ENCODE measurements around the gene CFAP221.
"Not testable (repeated sequence)": the region's sequence is repeated elsewhere in the genome, so short reads cannot be mapped to it uniquely, and the experiment has no call there.

CFAP221 gene

DNA sequence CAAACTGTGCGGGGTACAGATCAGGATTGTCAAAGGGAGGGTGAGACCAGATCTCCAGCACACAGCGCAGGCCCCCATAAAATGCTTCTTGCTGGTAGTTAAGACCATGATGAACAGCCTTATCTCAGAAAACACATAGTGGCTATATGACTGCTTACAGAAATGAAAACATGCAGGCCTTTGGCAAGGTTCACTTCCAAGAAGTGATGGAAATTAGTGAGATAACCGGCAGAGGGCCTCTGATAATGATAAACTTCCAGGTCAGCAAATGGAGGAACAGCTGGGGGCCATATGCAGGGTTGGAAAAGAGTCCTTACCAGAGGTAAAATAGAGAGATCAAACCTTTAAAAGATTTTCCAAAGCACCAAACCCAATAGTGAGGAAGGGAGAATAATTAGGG is 46.6 kb downstream of the CFAP221 start:
- DNase-seq (ENCODE audit: low spot score) = no peak

DNA sequence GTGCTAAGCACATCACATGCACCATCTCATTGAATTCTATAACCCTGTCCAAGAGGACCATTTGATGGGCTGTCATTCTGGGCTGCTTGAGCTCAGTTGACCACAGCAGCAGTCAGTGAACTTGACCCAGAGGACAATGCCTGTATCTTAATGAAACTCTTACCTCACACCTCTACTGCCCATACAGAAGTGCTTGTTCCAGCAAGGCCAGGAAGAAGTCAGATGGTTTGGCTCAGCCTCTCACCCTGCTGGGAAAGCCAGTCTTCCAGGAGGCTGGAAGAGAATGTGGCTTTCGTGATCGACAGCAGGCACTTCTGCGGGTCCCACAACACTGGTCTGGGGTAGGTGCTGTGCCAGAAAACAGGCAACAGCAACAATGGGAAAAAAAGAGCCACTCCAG is 47.3 kb downstream of the CFAP221 start:
- DNase-seq (ENCODE audit: low spot score) = no peak

DNA sequence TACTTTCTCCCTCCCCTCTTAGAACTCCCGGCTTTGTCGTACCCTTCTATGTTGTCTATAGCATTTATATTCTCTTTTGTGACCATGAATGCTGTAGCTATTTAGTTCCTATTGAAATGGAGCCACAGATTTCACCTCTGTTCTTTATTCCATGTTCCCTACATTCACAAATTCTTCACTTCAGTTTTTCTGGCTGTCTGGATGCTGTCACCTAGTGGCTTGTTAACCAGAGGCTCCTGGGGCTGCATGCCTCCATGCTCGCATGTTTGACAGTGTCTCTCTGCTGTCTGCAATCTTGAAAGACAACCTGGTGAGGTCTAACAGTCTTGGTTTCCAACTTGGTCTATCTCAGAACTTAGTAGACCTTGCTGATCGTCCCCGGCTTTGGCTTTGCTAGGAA is 48.2 kb downstream of the CFAP221 start:
- DNase-seq (ENCODE audit: low spot score) = no peak

DNA sequence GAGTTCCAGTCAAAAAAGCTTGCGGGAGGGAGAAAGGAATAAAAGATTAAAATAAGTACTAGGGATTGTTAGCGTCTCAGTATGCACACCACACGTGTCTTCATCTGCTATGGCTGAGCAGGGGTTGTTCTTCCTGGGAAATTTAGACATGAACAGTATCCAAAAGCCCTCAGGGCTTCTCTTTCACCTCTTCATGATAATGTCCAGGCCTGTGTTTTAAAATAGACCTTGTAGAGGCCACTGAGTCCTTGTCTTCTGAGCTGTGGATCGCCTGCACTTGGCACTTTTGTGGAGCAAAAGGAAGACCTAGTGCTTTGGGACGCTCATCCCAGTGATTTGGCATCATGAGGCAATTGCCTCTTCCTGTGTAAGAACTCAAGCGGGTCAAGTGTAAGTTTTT is 52.4 kb downstream of the CFAP221 start:
- DNase-seq (ENCODE audit: low spot score) = no peak

DNA sequence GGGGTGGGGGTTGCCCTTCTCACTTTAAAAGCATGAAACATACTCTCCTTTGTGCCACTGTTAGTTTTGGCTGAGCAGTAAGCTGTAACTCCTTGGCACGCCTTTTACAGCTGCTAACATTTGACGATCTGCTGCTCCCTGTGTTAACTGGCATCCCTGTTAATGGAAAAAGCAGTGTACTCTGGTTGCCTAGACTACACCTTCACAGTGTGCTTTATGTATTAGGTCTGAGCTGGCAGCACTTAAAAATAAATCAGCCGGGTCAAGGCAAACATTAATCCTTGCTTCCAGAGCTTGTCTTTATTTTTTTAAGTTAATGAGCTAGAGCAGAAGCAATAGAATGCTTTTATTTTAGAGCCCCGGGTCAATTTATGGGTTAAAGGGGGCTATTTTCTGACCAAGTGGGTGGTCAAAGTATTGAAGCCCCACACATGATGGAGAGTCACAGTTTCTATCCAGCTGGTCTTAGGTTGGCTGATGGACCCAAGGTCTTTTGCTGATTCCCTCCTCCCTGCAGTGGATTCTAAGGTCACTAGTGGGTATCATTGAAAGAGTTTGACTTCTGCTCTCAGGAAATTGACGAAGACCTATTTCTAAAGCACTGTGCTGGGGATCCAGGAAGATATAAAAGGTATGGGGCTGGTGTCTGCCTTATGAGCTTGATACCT is 54.5 kb downstream of the CFAP221 start:
- no peak for DNase-seq (ENCODE audit: low spot score)

DNA sequence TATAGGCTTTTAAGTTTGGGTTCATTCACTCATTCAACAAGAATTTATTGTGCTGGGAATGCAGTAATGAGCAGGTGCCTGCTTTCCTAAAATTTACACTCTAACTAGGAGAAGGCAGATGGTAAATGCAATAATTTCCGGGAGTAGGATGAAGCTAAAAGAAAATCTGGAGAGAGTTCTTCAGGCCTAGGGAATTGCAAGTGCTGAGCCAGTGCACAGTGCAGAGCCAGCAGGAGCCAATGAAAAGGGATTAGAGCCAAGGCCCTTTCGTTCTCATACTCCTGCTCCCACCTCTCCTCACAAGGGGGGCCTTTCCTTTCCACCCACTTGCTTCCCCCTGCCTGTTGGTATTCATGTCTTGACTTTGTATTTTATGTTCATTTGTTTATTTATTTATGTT is 55.1 kb downstream of the CFAP221 start:
- DNase-seq (ENCODE audit: low spot score) = no peak

DNA sequence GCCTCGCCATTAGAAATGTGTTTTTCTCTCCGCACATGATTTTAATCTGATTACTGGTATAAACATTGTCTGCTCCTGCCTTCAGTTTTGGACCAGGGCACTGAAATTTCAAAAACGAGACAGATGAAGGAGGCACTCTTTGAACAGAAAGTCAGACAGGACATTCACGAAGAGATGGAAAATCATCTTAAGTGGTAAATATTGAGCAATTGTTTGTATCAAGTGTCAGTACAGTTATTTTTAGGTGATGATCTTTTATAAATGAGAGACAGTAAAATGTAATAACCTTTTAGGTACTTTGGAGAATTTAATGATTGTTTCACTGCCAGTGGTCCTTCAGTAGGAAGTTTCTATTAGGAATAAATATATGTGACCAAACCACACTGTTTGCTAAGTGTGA is 60.8 kb downstream of the CFAP221 start:
- DNase-seq (ENCODE audit: low spot score) = no peak

DNA sequence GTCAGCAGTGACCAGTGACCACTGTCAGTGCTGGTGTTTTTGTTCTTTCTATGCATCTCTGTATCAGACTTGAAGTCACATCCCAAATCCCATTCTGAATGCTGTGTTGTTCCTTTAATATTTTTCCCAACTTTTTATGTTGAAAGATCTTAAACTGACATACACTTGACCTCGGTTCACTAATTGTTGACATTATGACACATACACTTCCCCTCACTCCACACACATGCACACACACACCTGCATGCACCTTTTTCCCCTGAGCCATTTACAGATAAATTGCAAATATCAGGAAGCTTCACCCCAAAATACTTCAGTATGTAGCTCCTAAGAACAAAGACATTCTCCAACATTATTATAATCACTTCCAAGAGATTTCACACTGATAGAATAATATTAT is 62.4 kb downstream of the CFAP221 start:
- no peak for DNase-seq (ENCODE audit: low spot score)

DNA sequence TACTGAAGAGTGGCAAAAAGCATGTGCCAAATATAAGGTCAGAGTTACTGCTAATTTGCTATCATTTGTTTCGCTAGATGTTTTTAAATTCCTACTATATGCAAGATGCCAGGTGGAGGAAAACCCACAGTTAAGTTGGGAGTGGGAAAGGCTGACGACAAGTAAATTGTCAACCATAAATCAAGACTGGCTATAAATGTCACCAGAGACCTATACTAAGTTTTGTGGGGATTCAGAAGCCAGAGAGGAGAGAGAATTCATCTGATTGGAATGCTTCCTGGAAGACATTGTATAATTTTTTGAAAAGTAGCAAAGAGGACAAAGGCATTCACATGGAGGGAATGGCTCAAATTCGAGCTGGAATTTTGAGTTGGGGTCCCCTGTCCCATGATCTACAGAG is 64.3 kb downstream of the CFAP221 start:
- no peak for DNase-seq (ENCODE audit: low spot score)

DNA sequence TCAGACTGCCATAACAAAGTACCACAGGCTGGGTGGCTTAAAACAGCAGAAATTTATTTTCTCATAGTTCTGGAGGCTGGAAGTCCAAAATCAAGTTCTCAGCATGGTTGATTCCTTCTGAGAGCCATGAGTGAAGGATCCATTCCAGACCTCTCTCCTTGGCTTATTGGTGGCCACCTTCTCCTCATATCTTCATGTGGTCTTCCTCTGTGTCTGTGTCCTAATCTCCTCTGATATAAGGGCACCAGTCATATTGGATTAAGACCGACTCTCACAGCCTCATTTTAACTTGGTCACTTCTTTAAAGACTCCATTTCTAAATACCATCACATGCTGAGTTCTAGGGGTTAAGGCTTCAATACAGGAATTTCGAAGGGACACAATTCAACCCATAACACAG is 65.1 kb downstream of the CFAP221 start:
- no peak for DNase-seq (ENCODE audit: low spot score)

DNA sequence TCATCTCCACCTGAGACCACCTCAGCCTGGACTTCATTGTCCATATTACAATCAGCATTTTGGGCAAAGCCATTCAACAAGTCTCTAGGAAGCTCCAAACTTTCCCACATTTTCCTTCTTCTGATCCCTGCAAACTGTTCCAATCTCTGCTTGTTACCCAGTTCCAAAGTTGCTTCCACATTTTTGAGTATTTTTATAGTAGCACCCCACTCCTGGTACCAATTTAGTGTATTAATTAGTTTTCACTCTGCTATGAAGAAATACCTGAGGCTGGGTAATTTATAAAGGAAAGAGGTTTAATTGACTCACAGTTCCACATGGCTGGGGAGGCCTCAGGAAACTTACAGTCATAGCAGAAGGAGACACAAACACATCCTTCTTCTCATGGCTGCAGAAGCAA is 69.9 kb downstream of the CFAP221 start:
- DNase-seq (ENCODE audit: low spot score) = not testable (repeated sequence)

DNA sequence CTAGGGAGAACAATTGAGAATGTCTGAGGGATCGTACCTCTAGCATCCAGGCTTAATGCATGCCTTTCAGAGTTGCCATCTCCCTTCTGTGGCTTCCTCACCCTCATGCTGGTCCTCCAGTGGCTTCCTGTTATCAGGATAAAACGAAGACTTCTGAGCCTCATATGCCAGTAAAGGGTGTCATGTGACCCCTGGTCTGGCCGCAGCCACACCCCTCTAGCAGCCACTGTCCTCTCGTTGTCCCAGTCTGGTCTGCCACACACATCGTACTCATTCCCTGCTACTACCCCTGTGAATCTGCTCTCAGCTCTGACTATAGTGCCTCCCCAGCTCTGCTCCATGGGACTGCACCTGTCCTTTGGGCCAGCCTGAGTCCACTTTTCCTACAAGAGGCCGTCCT is 72.2 kb downstream of the CFAP221 start:
- DNase-seq (ENCODE audit: low spot score) = no peak

DNA sequence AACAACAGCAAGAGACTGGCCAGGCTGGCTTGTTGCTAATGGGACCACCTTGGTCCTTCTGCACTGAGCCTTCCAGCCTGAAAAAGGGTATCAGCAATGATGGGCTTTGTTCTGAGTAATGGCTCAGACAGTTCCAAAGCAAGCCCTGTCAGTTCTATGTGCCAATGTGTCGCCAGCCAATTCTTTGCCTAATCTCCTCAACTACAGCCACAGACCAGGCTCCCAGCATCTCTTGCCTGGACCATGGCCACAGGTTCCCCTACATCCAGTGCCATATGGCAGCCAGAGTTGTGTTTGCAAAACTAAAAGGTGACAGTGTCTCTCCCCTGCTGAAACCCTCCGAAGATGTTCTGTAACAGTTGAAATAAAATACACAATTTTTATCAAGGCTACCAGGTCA is 73.2 kb downstream of the CFAP221 start:
- no peak for DNase-seq (ENCODE audit: low spot score)

DNA sequence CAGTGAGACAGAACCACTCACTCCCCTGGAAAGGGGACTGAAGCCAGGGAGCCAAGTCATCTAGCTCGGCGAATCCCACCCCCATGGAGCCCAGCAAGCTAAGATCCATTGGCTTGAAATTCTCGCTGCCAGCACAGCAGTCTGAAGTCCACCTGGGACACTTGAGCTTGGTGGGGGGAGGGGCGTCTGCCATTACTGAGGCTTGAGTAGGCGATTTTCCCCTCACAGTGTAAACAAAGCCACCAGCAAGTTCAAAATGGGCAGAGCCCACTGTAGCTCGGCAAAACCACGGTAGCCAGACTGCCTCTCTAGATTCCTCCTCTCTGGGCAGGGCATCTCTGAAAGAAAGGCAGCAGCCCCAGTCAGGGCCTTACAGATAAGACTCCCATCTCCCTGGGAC is 74.5 kb downstream of the CFAP221 start:
- DNase-seq (ENCODE audit: low spot score) = not testable (repeated sequence)

DNA sequence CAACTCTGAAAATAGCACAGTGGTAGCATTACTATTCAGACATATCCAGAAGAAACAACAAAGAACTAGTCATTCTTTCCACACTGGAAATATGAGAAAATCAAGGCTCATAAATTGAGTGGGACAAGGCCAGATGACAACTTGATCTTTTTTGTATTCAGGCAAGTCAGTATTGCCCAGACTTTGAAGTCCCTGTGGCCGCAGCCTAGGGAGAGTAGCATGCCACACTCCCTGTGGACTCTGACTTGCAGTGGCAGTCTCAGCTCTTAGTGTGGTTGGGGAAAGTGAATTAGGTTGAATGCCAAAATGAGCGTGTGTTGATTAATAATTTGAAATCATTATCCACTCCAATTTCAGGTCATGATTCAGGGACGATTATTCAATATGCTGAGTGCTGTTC is 81.0 kb downstream of the CFAP221 start:
- no peak for DNase-seq (ENCODE audit: low spot score)

DNA sequence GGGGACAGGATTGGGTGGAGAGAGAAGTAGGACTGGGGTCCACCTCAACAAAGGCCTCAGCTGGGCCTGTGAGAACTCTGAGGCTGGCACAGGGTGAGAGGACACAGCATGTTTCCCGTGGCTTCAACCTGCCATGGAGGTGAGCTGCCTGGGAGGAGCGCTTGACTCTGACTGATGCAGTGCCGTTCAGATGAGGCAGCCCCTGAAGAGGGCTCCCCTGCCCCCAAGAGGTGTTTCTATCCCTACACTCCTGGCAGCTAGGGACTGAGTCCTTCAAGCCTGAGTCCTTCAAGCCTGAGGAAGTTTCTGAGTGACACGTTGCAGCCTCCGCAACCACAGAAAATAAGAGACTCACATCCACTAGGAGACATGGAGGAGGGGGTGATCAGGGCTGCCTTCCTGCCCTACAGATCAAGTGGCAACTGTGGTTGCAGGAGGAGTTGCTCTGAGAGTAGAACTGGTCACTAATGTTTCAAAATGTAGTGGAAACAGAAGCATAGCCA is 85.1 kb downstream of the CFAP221 start:
- DNase-seq (ENCODE audit: low spot score) = no peak

DNA sequence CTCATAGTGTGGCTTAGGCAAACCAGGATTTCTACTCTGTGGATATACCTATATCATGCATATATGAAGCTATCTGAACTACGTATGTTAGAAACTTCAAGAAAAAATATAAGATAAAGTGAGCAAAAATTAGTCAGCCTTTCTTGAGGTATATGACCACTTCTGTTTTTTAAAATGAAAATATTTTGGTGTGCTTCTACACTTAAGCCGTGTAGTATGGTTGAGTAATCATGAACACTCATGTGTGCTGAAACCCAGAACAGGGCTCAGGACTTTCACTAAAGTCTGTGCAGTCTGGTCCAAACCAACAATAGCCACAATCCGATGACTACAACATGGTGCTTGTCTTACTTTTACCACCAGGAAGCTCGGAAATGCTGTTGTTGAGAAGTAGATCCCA is 85.9 kb downstream of the CFAP221 start:
- no peak for DNase-seq (ENCODE audit: low spot score)

DNA sequence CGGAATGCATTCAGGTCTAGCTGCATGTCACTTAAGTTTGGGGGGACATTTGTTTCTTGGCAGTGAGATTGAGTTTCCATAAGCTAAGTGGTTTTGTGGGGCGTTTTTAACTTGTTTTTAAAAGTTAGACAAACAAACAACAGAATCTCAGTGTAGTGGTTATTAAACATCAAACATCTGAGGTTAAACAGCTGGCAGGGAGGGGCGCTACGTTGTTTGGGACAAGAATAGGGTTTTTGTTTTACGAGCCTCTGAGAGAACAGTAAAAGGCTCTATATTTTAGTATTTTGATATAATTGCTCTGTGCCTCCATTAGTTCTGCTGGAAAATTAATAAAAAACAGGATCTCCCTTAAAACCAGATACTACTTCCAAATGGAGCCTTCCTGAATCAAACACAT is 93.1 kb downstream of the CFAP221 start:
- no peak for DNase-seq (ENCODE audit: low spot score)

DNA sequence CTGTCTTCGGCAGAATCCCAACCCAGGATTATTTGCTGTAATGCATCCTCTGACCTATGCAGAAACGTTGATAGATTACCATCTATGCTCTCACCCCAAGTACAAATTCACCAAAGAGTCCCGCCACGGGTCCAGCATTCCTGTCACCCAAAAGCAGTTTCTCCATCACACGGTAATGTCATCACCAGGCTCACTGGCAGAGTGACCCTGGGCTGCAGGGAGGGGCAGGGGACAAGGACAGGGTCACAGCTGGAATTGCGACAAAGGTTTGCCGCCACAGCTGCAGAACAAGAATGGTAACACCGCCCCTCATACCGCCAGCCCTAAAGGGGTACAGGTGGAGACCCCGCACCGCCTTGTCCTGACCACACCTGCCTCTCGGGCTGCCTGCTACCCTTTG is 94.0 kb downstream of the CFAP221 start:
- DNase-seq (ENCODE audit: low spot score) = no peak

DNA sequence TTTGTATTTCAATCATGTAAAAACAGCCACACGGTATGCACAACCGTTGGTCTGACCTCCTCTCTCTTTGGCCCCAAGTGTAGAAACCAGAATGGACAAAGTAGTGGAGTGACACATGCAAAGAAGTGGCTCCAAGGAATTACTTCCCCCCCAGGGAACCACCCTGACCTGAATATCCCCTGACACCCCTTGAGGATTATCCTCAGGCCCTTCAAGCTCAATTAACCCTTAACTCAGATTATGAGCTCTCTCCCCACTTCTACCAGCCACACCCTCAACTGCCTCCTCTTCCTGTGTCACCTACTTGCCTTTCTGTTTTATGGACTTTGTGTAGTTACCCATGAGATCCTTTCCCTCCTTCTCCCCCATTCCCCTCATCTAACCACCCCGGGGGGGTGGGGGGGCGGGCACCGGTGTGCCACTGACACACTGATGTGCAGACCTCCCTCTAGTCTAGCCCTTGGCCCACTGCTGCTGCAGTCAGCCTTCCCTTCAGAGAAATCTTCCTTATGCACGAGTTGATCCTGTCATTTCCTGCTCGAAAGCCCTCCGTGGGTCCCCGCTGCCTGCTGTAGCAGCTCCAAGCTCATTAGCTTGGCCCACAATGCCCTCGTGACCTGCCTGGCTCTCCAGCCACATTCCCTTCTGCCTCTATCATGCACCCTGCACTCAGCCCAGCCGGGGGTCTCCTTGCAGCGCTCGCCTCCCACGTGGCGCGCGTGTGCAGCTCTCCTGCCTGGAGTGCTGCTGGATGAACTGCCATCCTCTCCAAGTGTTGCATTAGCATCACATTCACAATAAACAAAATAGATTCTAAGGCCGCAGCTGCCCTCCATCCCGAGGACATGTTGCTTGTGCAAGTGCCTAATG is 94.7 kb downstream of the CFAP221 start:
- peak; percentile 29 for DNase-seq (ENCODE audit: low spot score)

DNA sequence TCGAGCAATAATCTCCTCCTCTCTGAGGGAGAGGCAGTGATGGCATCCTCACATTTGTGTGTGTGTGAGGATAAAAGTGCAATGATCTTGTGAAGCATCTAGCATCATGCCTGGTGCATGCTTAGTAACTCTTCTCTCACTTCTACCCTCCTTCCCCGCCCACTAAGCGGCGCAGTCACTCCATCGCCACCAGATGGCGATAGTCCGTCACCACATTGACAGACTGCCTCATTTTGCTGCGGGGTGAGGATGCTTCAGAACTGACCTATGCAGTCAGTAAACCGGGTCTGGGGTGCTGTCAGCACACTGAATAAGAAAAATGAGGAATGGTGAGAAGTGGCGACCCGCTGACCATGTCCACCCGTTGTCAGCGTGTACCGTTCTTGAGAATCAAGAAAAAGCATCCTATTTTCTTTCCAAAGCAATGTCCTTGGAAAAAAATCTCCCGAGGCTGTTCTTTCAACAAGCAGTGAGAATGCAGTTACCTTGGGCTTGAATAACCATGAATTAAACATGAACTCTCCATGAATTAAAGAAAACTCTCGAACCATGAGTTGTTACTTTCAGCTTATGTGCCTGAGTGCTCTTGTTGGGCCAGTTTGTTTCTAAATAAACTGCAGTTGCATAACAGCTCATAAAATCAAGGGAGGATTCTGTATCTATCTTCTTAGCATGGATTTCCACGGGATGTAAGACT is 97.5 kb downstream of the CFAP221 start:
- peak; percentile 88 for DNase-seq (ENCODE audit: low spot score)

DNA sequence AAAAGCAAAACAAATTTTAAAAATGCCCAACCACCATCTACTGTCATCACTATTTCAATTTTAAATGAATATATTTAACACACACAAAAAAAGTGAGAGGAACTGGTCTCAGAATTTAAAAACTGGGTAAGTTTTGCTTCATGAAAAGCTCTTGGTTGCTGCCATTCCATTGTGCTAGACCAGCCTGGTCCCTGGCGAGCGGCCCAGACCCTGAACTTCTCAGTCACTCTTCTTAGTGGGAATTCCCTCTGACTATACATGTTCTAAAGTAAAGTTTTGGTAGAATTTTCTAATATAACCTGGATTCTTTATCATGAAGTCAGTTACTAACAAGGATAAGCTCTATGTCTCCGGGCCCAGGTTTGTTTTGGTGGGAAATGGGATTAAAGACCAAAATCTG is 99.9 kb downstream of the CFAP221 start:
- DNase-seq (ENCODE audit: low spot score) = no peak
